CD4-positive, alpha-beta T cell treated with Interleukin-6 for 4 hours (primary cell): ENCODE measurements around the gene DUSP28.
A peak's percentile ranks its signal among the peaks of the same experiment; 100 is the strongest.

Source experiments
- DNase-seq: peaks from one replicate; pipeline ENCODE4 v3.0.0-alpha.2; 2020; ENCODE audit warnings: mixed read lengths

Gene DUSP28

DNA sequence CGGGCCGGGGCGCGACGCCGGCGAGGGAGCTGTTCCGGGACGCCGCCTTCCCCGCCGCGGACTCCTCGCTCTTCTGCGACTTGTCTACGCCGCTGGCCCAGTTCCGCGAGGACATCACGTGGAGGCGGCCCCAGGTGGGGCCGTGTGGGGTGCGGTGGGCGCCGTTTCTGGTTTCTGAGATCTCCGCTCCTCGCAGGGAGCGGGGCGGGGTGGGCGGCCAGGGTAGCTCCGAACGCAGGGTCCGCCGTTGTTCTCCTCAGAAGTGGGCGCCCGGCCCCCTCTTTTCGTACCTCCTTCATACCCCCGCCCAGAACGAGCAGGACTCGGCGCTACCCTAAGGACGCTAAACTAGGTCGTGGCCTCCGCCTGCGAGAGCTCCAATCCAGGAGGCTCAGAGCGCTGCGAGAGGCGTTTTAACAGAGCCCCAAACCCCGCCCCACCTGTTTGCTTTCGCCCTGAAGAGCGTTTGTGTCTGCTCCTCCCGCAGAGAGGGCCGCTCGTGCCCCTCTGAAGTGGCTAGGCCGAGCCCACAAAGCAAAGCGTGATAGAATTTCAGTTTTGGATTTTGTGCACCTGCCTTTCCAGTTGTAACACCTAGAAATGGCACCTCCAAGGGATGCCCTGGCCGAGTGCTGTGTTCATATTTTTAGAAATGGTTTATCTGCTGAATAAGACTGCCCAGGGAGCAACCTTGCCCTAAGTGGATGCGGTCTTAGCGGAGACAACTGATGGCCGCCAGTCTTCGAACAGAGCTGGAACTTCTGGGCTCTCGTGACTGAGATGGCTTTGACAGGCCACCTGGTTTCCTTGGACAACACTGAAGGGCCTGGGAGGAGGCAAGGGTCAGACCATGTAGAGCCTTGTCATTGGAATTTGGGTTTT is 27.0 kb downstream of the DUSP28 start:
- peak; percentile 71 for DNase-seq

DNA sequence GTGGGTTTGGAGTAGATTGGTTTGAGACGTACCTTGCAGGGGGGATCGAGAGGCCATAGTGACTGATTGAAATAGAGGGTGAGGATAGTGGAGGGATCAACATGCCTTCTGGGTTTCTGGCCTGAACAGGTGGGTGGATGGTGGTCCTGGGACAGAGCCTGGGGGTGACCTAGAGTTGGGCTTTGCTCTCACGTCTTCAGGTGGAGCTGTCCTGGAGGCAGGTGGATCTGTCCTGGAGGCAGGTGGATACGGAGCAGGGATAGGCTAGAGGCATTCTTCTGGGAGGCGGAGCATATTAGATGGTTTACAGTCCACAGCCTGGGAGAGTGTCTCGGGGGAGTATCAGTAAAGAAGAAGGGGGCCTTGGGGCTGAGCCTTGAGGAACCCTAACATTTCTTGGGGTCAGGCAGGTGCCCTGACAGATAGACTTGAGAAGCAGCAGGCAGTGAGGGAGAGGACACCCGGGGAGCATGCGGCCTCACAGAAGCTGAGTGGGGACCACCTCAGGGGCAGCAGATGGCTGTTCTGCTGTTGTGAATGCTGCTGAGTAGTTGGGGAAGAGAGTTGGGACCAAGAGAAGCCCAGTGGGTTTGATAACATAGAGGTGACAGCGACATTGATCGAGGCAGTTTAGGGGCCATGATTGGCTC is 28.0 kb downstream of the DUSP28 start:
- DNase-seq = no peak

DNA sequence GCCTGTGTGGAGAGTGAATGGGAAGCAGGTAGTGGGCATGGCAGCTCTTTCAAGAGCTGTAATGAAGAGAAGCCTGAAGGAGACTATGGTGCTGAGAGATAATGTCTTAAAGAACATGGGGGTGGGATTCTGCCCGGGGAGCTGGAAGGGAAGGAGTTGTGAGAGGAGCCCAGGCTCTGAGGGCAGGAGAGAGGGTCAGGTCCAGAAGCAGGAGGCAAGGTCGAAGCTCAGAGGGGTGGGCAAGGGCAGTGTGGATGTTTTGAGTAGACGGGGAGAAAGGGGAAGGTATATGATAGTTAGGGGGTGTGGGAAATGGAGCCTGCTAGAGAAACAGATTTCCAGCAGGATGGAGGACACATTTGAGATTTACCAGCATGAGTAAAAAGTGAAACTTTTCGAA is 28.5 kb downstream of the DUSP28 start:
- no peak for DNase-seq

DNA sequence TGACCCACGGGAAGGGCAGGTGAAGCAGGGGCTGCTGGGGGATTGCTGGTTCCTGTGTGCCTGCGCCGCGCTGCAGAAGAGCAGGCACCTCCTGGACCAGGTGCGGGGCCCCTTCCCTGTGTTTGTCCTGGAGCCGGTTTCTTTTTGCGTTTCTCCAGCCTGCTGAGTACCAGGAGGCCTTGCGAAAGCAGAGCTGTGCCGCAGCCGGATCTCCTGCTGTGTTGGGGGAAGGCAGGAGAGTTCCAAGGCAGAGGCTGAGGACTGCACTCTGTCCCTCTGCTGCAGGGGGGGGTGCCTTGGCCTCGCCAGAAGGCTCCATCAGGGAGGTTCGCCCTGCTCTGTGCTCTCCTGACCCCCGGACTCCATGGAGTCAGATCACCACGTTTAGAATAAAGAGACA is 29.2 kb downstream of the DUSP28 start:
- no peak for DNase-seq

DNA sequence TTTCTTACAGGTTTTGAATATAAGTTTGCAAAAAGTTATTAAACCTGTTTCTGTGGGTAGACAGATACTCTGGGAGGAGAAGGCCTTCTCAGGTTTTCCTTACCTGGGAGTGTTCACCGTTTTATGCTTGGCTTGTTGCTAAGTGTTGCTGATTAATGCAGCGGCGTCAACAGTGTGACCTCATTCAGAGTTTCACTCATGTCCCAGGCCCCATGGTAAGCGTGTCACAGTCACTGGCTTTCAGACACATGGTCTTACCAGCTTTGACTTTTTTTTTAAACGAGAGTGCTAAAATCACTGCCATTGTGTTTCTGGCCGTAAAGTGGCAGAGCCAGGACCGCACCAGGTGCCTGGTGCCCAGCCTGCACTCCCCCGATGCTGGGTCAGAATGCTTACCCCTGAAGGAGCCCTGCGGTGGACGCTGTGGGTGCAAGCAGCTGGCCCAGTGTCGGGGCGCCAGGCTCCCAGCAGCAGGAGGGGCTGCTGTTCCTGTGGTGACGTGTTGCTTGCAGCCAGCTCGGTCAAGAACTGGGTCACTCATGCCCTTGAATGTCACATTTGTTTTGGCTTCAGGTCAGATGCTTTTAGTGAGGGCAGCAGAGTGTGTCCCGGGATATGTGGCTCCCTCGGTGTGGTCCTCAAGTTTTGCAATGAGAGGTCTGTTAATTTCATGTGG is 29.8 kb downstream of the DUSP28 start:
- no peak for DNase-seq

DNA sequence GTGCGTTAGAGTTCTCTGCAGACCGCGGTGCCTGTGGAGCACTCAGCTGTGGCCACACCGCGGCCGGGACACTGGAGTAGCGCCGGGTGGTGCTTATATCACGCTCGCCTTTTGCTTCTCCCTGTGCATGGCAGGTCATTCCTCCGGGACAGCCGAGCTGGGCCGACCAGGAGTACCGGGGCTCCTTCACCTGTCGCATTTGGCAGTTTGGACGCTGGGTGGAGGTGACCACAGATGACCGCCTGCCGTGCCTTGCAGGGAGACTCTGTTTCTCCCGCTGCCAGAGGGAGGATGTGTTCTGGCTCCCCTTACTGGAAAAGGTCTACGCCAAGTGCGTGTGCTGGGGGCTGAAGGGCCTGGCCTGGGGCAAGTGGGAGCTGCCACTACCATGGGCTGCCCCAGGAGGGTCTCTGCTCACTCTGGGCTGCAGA is 30.5 kb downstream of the DUSP28 start:
- DNase-seq = no peak

DNA sequence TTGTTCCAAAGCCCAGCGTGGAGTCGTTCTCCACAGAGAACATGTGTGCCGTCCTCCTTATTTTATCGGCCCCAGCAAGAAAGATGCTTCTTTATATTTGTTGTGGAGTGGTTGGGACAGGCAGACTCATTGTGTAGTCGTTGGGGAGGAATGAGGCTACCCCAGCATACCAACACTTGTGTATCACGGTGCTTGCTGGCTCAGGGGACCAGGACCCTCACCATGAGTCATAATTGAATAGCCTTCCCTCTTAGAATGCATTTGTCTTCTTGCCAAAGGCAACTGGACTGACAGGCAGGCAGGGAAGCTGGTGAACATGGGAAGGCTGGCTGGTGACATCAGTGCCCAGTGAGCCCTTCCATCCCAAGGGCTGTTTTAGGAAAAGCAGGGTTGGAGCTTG is 31.1 kb downstream of the DUSP28 start:
- DNase-seq = no peak

DNA sequence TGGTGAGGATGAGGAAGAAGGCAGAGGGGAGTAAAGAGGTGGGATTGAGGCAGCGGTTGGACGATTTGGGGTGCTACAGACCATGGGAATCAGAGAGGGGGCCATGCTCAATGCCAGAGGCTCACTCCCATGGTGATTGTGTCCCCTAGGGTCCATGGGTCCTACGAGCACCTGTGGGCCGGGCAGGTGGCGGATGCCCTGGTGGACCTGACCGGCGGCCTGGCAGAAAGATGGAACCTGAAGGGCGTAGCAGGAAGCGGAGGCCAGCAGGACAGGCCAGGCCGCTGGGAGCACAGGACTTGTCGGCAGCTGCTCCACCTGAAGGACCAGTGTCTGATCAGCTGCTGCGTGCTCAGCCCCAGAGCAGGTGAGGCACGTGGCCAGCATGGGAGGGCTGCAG is 31.6 kb downstream of the DUSP28 start:
- DNase-seq = no peak

DNA sequence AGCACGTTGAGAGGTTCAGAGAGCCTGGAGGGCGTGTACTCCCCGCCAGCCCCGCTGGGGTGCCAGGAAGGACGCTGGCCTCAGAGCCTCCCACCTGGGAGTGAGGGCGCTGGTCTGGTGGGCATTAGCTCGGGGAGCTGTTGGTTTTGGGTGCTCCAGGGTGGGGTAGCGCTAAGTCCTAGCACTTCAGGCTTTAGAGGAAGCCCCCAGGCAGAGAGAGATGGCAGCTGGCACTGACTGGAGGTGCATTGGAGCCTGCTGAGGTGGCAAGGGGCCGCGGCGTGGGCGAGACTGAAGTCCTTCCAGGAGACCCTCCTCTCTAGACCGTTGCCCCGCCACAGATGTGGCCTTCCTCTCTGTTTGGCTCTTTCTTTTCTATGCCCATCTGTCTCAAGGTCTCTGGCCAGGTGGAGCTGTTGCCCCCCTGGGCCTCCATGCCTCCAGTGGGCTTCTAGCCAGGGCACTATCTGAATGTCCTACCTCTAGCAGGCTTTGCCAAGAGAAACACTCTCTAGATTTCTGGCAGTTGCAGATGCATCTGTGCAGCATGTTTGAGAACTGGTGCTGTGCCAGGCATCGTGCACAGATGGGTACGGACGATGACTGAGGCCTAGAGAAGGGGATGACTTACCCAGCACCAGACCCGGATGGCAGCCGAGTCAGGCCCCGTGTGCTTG is 33.0 kb downstream of the DUSP28 start:
- no peak for DNase-seq

DNA sequence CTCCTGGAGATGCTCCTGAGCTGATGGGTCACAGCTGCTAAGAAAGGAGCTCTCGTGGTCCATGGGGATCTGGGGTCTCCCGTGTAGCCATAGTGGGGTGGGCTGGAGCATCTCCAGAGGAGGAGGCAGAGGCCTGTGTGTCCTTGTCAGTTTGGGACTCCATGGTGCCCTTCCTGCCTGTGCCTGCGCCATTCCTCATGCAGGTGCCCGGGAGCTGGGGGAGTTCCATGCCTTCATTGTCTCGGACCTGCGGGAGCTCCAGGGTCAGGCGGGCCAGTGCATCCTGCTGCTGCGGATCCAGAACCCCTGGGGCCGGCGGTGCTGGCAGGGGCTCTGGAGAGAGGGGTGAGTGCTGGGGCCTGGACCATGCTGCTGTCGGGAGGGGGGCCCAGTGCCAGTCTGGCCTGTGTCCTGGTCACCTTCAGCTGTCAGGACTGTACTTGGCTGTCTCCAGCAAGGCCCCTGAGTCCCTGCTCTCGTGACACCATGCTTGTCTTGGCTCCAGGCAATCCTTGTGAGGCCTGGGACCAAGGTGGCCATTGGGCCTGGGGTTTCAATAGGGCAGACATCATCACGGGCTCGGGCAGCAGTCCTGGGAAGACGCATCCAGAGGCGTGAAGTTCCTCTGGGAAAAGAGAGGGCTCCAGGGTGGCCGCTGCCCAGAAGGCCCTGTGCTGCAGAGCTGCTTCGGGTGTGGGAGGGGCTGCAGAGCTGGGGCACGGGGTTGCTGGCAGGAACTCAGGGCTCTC is 33.7 kb downstream of the DUSP28 start:
- no peak for DNase-seq

DNA sequence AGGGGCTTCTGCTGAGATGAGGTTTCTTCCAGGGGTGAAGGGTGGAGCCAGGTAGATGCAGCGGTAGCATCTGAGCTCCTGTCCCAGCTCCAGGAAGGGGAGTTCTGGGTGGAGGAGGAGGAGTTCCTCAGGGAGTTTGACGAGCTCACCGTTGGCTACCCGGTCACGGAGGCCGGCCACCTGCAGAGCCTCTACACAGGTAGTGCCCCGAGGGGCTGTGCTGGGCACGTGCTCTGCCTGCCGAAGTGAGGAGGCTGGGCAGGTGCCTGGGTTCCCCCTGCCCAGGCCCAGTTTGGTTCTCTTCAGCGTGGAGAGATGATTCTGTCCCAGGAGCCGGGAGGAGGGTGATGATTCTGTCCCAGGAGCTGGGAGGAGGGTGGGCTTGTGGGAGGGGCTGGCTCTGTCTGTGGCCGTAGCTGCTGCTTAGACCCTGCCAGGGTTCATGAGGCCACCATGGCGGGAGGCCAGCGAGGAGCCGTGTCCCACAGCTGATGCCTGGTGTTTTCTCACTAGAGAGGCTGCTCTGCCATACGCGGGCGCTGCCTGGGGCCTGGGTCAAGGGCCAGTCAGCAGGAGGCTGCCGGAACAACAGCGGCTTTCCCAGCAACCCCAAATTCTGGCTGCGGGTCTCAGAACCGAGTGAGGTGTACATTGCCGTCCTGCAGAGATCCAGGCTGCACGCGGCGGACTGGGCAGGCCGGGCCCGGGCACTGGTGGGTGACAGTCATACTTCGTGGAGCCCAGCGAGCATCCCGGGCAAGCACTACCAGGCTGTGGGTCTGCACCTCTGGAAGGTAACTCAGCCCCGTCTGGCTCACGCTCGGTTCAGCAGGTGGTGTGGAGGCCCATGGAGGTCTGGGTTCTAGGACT is 34.6 kb downstream of the DUSP28 start:
- no peak for DNase-seq

DNA sequence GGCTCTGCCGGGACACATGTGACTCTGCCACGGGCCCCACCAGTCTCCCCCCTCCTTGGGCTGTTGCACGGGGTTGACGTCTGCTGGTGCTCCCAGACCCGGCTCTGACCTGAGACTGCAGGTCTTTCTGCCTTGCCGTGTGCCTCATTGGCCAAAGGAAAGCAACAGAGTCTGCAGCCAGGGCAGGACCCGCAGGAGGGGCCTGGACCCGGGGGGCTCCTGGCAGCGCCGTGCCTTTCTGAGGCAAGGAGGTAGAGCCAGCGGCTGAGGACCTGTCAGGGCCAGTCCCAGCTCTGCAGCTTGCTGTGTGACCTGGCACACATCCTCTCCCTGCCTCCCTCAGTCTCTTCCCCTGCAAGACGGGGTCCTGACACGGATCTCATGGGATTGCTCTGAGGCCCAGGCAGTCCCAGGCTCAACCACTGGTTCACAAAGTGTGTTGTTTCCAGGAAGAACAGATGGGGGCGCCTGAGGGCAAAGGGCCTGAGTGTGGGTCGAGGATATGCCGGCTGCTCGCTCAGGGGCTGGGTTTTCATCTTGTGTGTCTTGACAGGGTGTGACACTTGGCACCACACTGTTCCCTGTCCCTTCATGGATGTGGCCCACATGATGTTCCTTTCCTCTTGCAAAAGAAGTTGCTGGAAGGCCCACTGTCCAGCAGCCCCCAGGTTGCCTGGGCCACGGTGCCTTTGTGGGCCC is 35.4 kb downstream of the DUSP28 start:
- DNase-seq = peak; percentile 52

DNA sequence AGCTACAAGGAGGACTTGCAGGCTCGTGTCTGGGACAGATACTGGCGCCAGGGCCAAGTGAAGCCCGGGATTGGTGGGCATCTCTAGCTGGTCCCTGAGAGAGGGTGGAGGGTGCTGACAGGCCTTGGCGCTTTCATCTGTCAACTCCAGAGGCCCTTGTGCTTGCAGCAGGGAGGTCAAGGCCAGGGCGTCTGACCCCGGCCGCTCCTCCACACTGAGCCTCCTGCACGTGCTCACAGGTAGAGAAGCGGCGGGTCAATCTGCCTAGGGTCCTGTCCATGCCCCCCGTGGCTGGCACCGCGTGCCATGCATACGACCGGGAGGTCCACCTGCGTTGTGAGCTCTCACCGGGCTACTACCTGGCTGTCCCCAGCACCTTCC is 35.9 kb downstream of the DUSP28 start:
- no peak for DNase-seq

DNA sequence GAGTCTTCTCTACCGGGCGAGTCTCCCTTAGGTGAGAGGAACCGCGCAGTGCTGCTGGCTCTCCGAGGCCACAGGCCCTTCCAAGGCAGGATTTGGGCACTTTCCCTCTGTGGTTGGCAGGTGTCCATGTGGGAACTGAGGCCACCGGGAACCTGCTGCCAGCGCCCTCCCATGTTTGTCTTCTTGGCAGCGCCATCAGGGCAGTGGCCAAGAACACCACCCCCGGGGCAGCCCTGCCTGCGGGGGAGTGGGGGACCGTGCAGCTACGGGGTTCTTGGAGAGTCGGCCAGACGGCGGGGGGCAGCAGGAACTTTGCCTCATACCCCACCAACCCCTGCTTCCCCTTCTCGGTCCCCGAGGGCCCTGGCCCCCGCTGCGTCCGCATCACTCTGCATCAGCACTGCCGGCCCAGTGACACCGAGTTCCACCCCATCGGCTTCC is 36.4 kb downstream of the DUSP28 start:
- no peak for DNase-seq

DNA sequence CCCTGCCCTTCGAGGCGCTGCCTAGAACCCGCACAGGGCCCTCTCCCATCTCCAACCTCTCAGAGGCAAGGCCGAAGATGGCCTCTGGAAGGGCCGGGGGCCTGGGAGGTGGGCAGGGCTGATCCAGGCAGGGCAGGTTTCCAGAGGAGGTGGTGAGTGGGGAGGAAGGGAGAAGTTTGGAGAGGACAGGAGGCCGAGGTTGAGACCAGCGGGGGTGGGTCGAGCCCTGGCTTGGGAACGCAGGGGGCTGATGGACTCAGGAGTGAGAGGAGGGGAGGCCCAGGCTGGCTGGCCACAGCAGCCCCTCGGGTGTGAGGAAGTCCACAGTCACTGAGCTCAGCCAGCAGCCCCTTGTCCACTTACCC is 36.9 kb downstream of the DUSP28 start:
- no peak for DNase-seq

DNA sequence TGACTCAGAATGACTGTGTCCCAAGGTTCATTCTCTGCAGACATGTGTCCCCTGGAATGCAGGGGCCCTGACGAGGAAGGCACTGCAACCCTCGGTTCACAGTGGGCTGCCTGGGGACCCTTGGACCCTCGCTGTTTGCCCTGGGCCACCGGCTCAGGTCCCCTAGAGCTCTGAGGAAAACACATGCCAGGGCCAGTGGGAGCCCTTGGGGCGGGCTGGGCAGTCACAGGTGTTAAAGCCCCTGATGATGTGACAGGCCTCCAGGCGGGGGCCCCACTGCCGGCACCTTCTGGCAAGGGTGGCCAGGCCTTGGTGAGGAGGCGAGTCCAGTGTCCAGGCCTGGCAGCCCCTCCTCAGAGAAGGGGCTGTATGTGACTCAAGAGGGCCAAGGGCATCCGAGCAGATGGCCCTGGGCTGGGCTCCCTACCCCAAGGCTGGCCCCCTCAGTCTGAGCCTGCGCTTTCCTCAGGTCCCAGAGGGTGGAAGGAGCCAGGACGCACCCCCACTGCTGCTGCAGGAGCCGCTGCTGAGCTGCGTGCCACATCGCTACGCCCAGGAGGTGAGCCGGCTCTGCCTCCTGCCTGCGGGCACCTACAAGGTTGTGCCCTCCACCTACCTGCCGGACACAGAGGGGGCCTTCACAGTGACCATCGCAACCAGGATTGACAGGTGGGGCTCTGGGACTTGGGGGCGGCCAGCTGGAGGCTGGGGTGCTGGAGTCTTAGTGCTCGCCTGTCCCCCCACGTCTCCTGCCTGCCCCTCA is 37.4 kb downstream of the DUSP28 start:
- DNase-seq = no peak

DNA sequence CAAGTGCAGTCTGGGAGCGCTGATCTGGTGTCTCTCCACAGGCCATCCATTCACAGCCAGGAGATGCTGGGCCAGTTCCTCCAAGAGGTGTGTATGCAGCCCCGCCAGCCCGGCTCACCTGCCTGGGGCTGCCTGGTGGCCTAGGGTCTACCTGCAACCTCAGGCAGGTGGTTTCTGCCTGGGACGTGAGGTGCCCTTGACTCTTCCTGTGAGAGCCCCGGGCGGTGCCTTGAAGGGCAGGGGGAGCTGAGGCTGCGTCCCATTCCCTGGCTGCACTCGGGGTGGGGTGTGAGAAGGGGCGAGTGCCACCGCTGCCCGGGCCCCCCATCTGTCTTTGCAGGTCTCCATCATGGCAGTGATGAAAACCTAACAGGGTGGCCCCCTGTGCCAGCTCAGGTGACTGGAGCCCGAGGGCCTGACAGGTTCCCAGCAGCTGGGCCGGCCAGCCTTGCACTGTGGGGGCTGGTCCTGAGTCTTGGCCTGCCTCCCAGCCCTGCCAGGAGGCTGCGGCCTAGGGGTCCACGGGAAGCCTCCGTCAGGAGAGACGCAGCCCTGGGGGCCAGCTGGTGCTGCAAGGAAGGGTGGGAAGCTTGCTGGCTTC is 38.3 kb downstream of the DUSP28 start:
- no peak for DNase-seq

DNA sequence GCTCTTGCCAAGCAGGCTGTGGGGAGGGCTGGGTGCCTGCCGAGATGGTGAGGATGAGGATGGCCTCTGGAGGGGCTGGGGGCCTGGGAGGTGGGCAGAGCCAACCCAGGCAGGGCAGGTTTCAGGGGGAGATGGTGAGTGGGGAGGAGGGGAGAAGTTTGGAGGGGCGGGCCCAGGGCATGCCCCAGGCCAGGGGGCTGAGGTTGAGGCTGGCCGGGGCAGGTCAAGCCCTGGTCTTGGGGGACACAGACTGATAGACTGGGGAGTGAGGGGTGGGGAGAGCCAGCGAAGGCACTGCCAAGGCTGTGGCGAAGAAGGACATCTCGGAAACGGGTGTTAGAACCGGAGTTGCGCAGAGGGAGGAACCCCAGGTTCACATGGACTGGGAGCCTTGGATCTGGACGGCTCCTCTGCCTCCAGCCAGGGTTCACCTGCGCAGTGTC is 39.0 kb downstream of the DUSP28 start:
- no peak for DNase-seq

DNA sequence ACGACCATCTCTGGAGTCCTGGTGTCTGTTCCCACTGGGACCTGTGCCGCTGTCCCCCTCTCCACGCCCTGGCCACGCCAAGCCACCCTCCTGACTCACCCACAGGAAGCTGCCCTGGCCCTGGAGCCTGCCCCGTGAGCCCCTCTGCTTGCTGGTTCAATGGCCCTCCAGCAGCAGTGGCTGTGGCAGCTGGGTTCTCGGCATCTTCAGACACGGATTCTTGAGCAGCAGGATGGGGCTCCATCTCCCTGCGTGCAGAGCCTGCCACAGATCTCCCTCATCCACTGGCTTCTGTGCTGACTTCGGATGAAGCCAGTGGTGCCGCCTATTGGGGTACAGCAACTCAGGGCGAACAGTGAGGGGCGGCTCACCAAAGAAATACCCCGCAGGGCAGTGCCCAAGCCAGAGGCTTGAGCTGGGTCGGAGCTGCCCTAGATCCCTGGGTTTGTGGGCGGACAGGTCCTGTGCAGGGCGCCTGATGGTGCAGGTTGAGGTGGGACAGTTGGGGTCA is 40.3 kb downstream of the DUSP28 start:
- no peak for DNase-seq
